Brain microvascular endothelial cell (primary cell): ENCODE results near the gene TTPAL.

Experiments
- DNase-seq: peaks from one replicate; pipeline ENCODE4 v3.0.0-alpha.2; 2020
- H3K27ac ChIP-seq: fragments of 250-450 bp; sonication (Bioruptor Pico); 2 replicates; pipeline ENCODE4 v1.5.1; 2020; ENCODE audit warnings: mild to moderate bottlenecking, moderate library complexity
- H3K27me3 ChIP-seq: fragments of 250-450 bp; sonication (Bioruptor Pico); replicated peaks from 2 replicates; pipeline ENCODE4 v1.5.1; 2020; ENCODE audit warnings: mild to moderate bottlenecking
- H3K36me3 ChIP-seq: fragments of 250-450 bp; sonication (Bioruptor Pico); replicated peaks from 2 replicates; pipeline ENCODE4 v1.5.1; 2020; ENCODE audit warnings: mild to moderate bottlenecking
- H3K4me3 ChIP-seq: 2 replicates; pipeline ENCODE4 v1.5.1; 2011; ENCODE audit warnings: low read depth, mild to moderate bottlenecking, control low read depth, low read length, moderate library complexity
- in situ Hi-C: cut with HindIII; loops from 2 replicates; pipeline ENCODE4 v1.10.0; 2017; ENCODE audit warnings: low sequenced_read_pairs, low pct_ligation_motif_present
- TF ChIP-seq, protein P1 (sequence below): IDR thresholded peaks from 2 replicates; pipeline ENCODE4 v1.5.1; 2011; ENCODE audit warnings: low read depth, mild to moderate bottlenecking, moderate library complexity, low read length, control low read depth, inconsistent platforms; ENCODE audit errors: missing control alignments

TTPAL gene

GRCh38 chr20:44497761-44498160 is 22.1 kb downstream of the TTPAL start:
- DNase-seq: no peak
- peaks cover 45% of the 10 kb centered on the region for H3K36me3 ChIP-seq
- H3K27me3 ChIP-seq: no peaks in the 10 kb centered on the region
- H3K4me3 ChIP-seq: no peak overlapping the region
- in situ Hi-C loops: no loop called here
- peak overlapping the region; percentile 100 for H3K27ac ChIP-seq
- TF ChIP-seq, protein P1, sequence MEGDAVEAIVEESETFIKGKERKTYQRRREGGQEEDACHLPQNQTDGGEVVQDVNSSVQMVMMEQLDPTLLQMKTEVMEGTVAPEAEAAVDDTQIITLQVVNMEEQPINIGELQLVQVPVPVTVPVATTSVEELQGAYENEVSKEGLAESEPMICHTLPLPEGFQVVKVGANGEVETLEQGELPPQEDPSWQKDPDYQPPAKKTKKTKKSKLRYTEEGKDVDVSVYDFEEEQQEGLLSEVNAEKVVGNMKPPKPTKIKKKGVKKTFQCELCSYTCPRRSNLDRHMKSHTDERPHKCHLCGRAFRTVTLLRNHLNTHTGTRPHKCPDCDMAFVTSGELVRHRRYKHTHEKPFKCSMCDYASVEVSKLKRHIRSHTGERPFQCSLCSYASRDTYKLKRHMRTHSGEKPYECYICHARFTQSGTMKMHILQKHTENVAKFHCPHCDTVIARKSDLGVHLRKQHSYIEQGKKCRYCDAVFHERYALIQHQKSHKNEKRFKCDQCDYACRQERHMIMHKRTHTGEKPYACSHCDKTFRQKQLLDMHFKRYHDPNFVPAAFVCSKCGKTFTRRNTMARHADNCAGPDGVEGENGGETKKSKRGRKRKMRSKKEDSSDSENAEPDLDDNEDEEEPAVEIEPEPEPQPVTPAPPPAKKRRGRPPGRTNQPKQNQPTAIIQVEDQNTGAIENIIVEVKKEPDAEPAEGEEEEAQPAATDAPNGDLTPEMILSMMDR: no peak

DNA sequence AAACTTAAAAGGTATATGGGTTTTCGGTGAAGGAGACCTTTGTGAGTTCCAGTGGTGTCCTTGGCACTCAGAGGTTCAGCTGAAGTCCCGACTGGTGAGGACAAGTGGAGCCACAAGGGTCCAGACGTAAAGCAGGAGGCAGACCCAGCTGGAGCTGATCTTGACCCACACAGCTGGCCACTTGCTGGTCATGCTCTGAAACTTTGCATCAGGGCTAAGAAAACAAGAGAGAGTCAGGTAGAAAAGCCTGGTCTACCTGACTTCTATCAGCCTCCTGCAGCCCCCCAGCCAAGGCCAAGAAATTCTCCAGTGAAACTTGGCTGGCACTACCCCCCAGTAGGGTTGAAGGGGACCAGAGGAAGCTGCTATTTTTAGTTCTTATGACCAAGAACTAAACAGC is 24.5 kb downstream of the TTPAL start:
- H3K36me3 ChIP-seq: peaks cover 58% of the 10 kb centered on the region
- no peak for DNase-seq
- H3K27ac ChIP-seq: no peak overlapping the region
- TF ChIP-seq, protein P1: no peak
- in situ Hi-C loops: no loop called here
- no peaks in the 10 kb centered on the region for H3K27me3 ChIP-seq
- no peak overlapping the region for H3K4me3 ChIP-seq

GRCh38 chr20:44501448-44501847 is 25.8 kb downstream of the TTPAL start:
- DNase-seq: peak; percentile 95
- Histone ChIP-seq H3K27me3 (no peaks in the 10 kb centered on the region), H3K4me3 (no peak overlapping the region), H3K27ac (peak overlapping the region; percentile 88), H3K36me3 (peaks cover 57% of the 10 kb centered on the region)
- in situ Hi-C loops: no loop called here
- TF ChIP-seq, protein P1: no peak

- H3K36me3 ChIP-seq: peaks cover 61% of the 10 kb centered on the region
- no peak overlapping the region for H3K4me3 ChIP-seq
- no peak for DNase-seq
- in situ Hi-C loops: no loop called here
- no peak overlapping the region for H3K27ac ChIP-seq
- TF ChIP-seq, protein P1: no peak
- no peaks in the 10 kb centered on the region for H3K27me3 ChIP-seq
These were observed 27.3 kb downstream of the TTPAL start for GRCh38 chr20:44502968-44503367.

DNA sequence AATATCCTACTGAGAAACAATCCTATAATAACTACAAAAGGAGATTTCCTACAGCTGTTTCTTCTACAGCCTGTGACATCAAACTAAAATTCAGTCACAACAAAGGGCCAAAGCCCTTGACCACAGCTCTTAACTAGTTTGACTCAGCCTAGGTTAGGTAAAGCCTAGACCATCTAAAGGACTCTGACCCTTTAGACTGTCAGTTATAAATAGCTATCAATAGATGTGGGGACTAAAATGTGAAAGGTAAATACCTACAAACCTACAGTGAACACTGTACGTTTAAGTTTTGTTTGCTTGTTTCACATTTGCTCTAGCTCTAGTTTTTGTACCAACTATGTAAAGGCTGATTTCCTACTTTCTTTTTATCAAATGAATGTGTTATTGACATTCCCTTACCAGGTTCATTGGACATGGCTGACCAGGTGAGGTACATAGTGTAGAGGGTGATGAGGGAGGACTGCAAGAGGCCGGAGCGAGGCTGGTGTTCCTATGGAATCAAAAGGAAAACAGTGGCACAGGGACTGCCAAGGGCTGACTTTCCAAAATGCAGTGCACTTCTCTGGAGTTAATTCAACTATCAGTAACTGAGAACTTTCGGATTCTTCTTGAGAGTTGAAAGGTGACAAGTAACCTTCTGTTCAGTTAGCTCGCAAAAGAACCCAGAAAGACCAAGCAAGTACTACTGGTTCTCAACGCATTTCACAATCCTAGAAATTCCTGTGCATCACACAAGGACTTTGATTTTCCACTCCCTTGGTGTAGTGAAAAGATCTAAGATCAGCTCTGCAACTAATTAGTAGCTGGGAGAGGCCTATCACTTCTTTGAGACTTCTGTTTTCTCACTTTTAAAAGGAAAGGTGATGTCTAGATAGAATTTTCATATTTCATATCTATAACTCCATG is 29.0 kb downstream of the TTPAL start:
- TF ChIP-seq, protein P1: no peak
- no peak overlapping the region for H3K4me3 ChIP-seq
- H3K27me3 ChIP-seq: no peaks in the 10 kb centered on the region
- no peak for DNase-seq
- peaks cover 69% of the 10 kb centered on the region for H3K36me3 ChIP-seq
- in situ Hi-C loops: no loop called here
- no peak overlapping the region for H3K27ac ChIP-seq
